Common myeloid progenitor, CD34-positive (primary cell): Measurements from ENCODE around the gene COL27A1.

Experiments
- CTCF ChIA-PET: fragments of 350-600 bp; sonication (Branson Sonifier 250); formaldehyde crosslinking; loops from one replicate; lab custom pipeline; 2021; ENCODE audit warnings: antibody characterized with exemption; lab: Charles Lee
- POLR2A ChIA-PET: fragments of 350-600 bp; sonication (Branson Sonifier 250); formaldehyde crosslinking; loops from one replicate; lab custom pipeline; 2021; ENCODE audit warnings: antibody characterized with exemption; lab: Charles Lee
- DNase-seq, 3 donors: peaks; one replicate each; pipeline versions ENCODE4 v3.0.0 to v3.0.0-alpha.2; 2013
- H3K27ac ChIP-seq, 2 experiments: 1 replicate in 1 of 2; 2 replicates in 1 of 2; pipeline ENCODE4 v1.7.0; 2013; ENCODE audit warnings: inconsistent platforms in 2 of 2, low read length in 2 of 2, mild to moderate bottlenecking in 2 of 2, low read depth in 1 of 2, moderate library complexity in 1 of 2; ENCODE audit not compliant: severe bottlenecking in 2 of 2, insufficient read depth in 1 of 2, poor library complexity in 1 of 2
- H3K27me3 ChIP-seq, 5 experiments: replicated peaks in 2 of 5; 1 replicate in 3 of 5; 2 replicates in 2 of 5; pipeline versions ENCODE4 v1.6.1 to v1.7.0; 2013; ENCODE audit warnings: low read length in 4 of 5, mild to moderate bottlenecking in 2 of 5, moderate library complexity in 2 of 5, inconsistent platforms in 1 of 5; ENCODE audit not compliant: insufficient read depth in 5 of 5, control insufficient read depth in 4 of 5
- H3K36me3 ChIP-seq, 4 experiments: 1 replicate in 2 of 4; 2 replicates in 2 of 4; pipeline versions ENCODE4 v1.6.1 to v1.7.0; 2013; ENCODE audit warnings: low read length in 3 of 4, control low read depth in 1 of 4, mild to moderate bottlenecking in 1 of 4; ENCODE audit not compliant: control insufficient read depth in 4 of 4, insufficient read depth in 4 of 4
- H3K4me1 ChIP-seq, 4 experiments: 1 replicate in 3 of 4; 2 replicates in 1 of 4; pipeline versions ENCODE4 v1.6.1 to v1.7.1; 2013; ENCODE audit warnings: low read length in 3 of 4, mild to moderate bottlenecking in 3 of 4, control low read depth in 1 of 4, inconsistent platforms in 1 of 4, moderate library complexity in 1 of 4; ENCODE audit not compliant: control insufficient read depth in 4 of 4, insufficient read depth in 4 of 4; ENCODE audit errors: control extremely low read depth in 1 of 4
- H3K4me3 ChIP-seq, 7 experiments: 1 replicate in 4 of 7; 2 replicates in 3 of 7; pipeline versions ENCODE4 v1.5.1 to v1.7.0; 2013; ENCODE audit warnings: mild to moderate bottlenecking in 7 of 7, low read length in 6 of 7, moderate library complexity in 6 of 7, inconsistent platforms in 2 of 7, low read depth in 2 of 7, control low read depth in 1 of 7; ENCODE audit not compliant: insufficient read depth in 4 of 7, control insufficient read depth in 1 of 7; ENCODE audit errors: extremely low read depth in 1 of 7
- H3K9me3 ChIP-seq, 5 experiments: 1 replicate in 4 of 5; 2 replicates in 1 of 5; pipeline versions ENCODE4 v1.6.1 to v1.7.1; 2013; ENCODE audit warnings: low read length in 4 of 5, mild to moderate bottlenecking in 2 of 5, inconsistent platforms in 1 of 5, low read depth in 1 of 5, moderate library complexity in 1 of 5; ENCODE audit not compliant: control insufficient read depth in 4 of 5, insufficient read depth in 2 of 5; ENCODE audit errors: control extremely low read depth in 1 of 5
- WGBS: methylation state at CpG from one replicate; pipeline ENCODE4 v1.1.5; 2013; ENCODE audit not compliant: insufficient coverage; 5-methylcytosine and 5-hydroxymethylcytosine counted together

COL27A1 gene

GRCh38 chr9:114274217-114274616, 118.9 kb downstream of the COL27A1 start:
- no peaks in the 10 kb centered on the region for H3K9me3 ChIP-seq
- ChIA-PET CTCF (interaction anchor here (1.2 to 1.6 kb wide), 5 partner anchors 9 to 192 kb away, joined by 4 to 5 read pairs (median 4); no protein-coding TSS in a partner anchor), POLR2A (no interaction called here)
- WGBS = 92% methylated on average over 4 of the region's 5 CpGs
- H3K4me1 ChIP-seq = no peaks in the 10 kb centered on the region
- no peak overlapping the region for H3K27ac ChIP-seq
- H3K27me3 ChIP-seq = no peaks in the 10 kb centered on the region
- DNase-seq = no peak
- H3K4me3 ChIP-seq = no peak overlapping the region
- H3K36me3 ChIP-seq = no peaks in the 10 kb centered on the region

GRCh38 chr9:114275246-114276004, 120.1 kb downstream of the COL27A1 start:
- Histone ChIP-seq H3K4me1 (no peaks in the 10 kb centered on the region), H3K36me3 (no peaks in the 10 kb centered on the region), H3K9me3 (no peaks in the 10 kb centered on the region), H3K27ac (no peak overlapping the region), H3K27me3 (no peaks in the 10 kb centered on the region), H3K4me3 (no peak overlapping the region)
- POLR2A ChIA-PET = no interaction called here
- no peak for DNase-seq
- WGBS = 96% methylated on average over 13 of the region's 15 CpGs
- CTCF ChIA-PET = interaction anchor here (0.7 to 1.6 kb wide), 4 partner anchors 11 to 193 kb away, joined by 3 to 4 read pairs (median 4); no protein-coding TSS in a partner anchor

- H3K4me3 ChIP-seq = no peak overlapping the region
- no peak overlapping the region for H3K27ac ChIP-seq
- 90% methylated on average over 8 of the region's 18 CpGs for WGBS
- no peaks in the 10 kb centered on the region for H3K4me1 ChIP-seq
- H3K27me3 ChIP-seq = no peaks in the 10 kb centered on the region
- H3K36me3 ChIP-seq = no peaks in the 10 kb centered on the region
- no peaks in the 10 kb centered on the region for H3K9me3 ChIP-seq
- no peak for DNase-seq
- ChIA-PET CTCF (interaction anchor here (1.0 kb wide), 1 partner anchor 169 kb away, joined by 3 read pairs; no protein-coding TSS in a partner anchor), POLR2A (no interaction called here)
These were observed 121.8 kb downstream of the COL27A1 start for GRCh38 chr9:114276908-114277821.

- H3K9me3 ChIP-seq = no peaks in the 10 kb centered on the region
- no peaks in the 10 kb centered on the region for H3K36me3 ChIP-seq
- no CpG with 5 or more reads among the region's 3 CpGs for WGBS
- no peak overlapping the region for H3K27ac ChIP-seq
- no peak overlapping the region for H3K4me3 ChIP-seq
- CTCF ChIA-PET = no interaction called here
- H3K27me3 ChIP-seq = no peaks in the 10 kb centered on the region
- no peak for DNase-seq
- POLR2A ChIA-PET = no interaction called here
- no peaks in the 10 kb centered on the region for H3K4me1 ChIP-seq
These were observed 123.0 kb downstream of the COL27A1 start for GRCh38 chr9:114278356-114278755.

- Histone ChIP-seq H3K9me3 (no peaks in the 10 kb centered on the region), H3K4me1 (no peaks in the 10 kb centered on the region)
- CTCF ChIA-PET = interaction anchor here (4.5 kb wide), 1 partner anchor 12 kb away, joined by 20 read pairs; no protein-coding TSS in a partner anchor
These were observed 123.7 kb downstream of the COL27A1 start for GRCh38 chr9:114278881-114279570.

GRCh38 chr9:114279693-114280092, 124.4 kb downstream of the COL27A1 start:
- H3K4me3 ChIP-seq = no peak overlapping the region
- no peaks in the 10 kb centered on the region for H3K4me1 ChIP-seq
- ChIA-PET POLR2A (no interaction called here), CTCF (interaction anchor here (4.5 kb wide), 1 partner anchor 12 kb away, joined by 20 read pairs; no protein-coding TSS in a partner anchor)
- H3K27me3 ChIP-seq = no peaks in the 10 kb centered on the region
- H3K27ac ChIP-seq = no peak overlapping the region
- no CpG with 5 or more reads among the region's 3 CpGs for WGBS
- H3K36me3 ChIP-seq = no peaks in the 10 kb centered on the region
- no peaks in the 10 kb centered on the region for H3K9me3 ChIP-seq
- DNase-seq = no peak

More at GRCh38 chr9:114278881-114279570, 123.7 kb downstream of the COL27A1 start:
- Histone ChIP-seq H3K36me3 (no peaks in the 10 kb centered on the region), H3K27ac (no peak overlapping the region), H3K27me3 (no peaks in the 10 kb centered on the region), H3K4me3 (no peak overlapping the region)
- POLR2A ChIA-PET = no interaction called here
- no peak for DNase-seq
- 97% methylated on average over 10 of the region's 14 CpGs for WGBS
